Stimulated activated naive CD8-positive, alpha-beta T cell treated with anti-CD3 and anti-CD28 coated beads, Interleukin-15, Interleukin-2, amounts not matched to agents 100 ng/mL and 50 ng/mL, for 24 hours (primary cell): ENCODE measurements around the gene COL4A2.

Experiments used
- H3K27ac Mint-ChIP-seq: one replicate; pipeline ENCODE4 v1.8.0; 2021; ENCODE audit warnings: mild to moderate bottlenecking, mixed read lengths
- H3K27me3 Mint-ChIP-seq: one replicate; pipeline ENCODE4 v1.8.0; 2021; ENCODE audit warnings: mixed read lengths
- H3K36me3 Mint-ChIP-seq: one replicate; pipeline ENCODE4 v1.8.0; 2021; ENCODE audit warnings: low read depth, mixed read lengths
- H3K4me1 Mint-ChIP-seq: one replicate; pipeline ENCODE4 v1.8.0; 2021; ENCODE audit warnings: low read depth, mixed read lengths
- H3K4me3 Mint-ChIP-seq: one replicate; pipeline ENCODE4 v1.8.0; 2021; ENCODE audit warnings: mild to moderate bottlenecking, mixed read lengths
- H3K9me3 Mint-ChIP-seq: one replicate; pipeline ENCODE4 v1.8.0; 2021; ENCODE audit warnings: mixed read lengths

The COL4A2 gene

GRCh38 chr13:110266983-110267382 is 40.1 kb upstream of the COL4A2 start:
- H3K27me3 Mint-ChIP-seq: peaks cover 24% of the 10 kb centered on the region
- H3K27ac Mint-ChIP-seq: no peak overlapping the region
- no peak overlapping the region for H3K4me3 Mint-ChIP-seq
- no peaks in the 10 kb centered on the region for H3K9me3 Mint-ChIP-seq
- H3K4me1 Mint-ChIP-seq: no peaks in the 10 kb centered on the region
- no peaks in the 10 kb centered on the region for H3K36me3 Mint-ChIP-seq

- H3K4me3 Mint-ChIP-seq: no peak overlapping the region
- no peak overlapping the region for H3K27ac Mint-ChIP-seq
- no peaks in the 10 kb centered on the region for H3K36me3 Mint-ChIP-seq
- no peaks in the 10 kb centered on the region for H3K4me1 Mint-ChIP-seq
- no peaks in the 10 kb centered on the region for H3K9me3 Mint-ChIP-seq
- peaks cover 15% of the 10 kb centered on the region for H3K27me3 Mint-ChIP-seq
Measured at GRCh38 chr13:110268061-110268460, 39.0 kb upstream of the COL4A2 start.

GRCh38 chr13:110268576-110269185 is 38.4 kb upstream of the COL4A2 start:
- Mint-ChIP-seq H3K27ac (no peak overlapping the region), H3K36me3 (no peaks in the 10 kb centered on the region), H3K27me3 (peaks cover 13% of the 10 kb centered on the region), H3K4me1 (no peaks in the 10 kb centered on the region), H3K9me3 (no peaks in the 10 kb centered on the region), H3K4me3 (no peak overlapping the region)

- H3K4me3 Mint-ChIP-seq: no peak overlapping the region
- H3K27ac Mint-ChIP-seq: no peak overlapping the region
- H3K27me3 Mint-ChIP-seq: peaks cover 13% of the 10 kb centered on the region
- no peaks in the 10 kb centered on the region for H3K9me3 Mint-ChIP-seq
- no peaks in the 10 kb centered on the region for H3K36me3 Mint-ChIP-seq
- no peaks in the 10 kb centered on the region for H3K4me1 Mint-ChIP-seq
Measured at GRCh38 chr13:110269509-110270185, 37.4 kb upstream of the COL4A2 start.

GRCh38 chr13:110270507-110270906 is 36.6 kb upstream of the COL4A2 start:
- no peaks in the 10 kb centered on the region for H3K4me1 Mint-ChIP-seq
- H3K36me3 Mint-ChIP-seq: no peaks in the 10 kb centered on the region
- H3K4me3 Mint-ChIP-seq: no peak overlapping the region
- H3K9me3 Mint-ChIP-seq: no peaks in the 10 kb centered on the region
- H3K27me3 Mint-ChIP-seq: peaks cover 13% of the 10 kb centered on the region
- H3K27ac Mint-ChIP-seq: no peak overlapping the region

GRCh38 chr13:110271313-110271712 is 35.8 kb upstream of the COL4A2 start:
- no peak overlapping the region for H3K27ac Mint-ChIP-seq
- H3K36me3 Mint-ChIP-seq: no peaks in the 10 kb centered on the region
- H3K27me3 Mint-ChIP-seq: peaks cover 12% of the 10 kb centered on the region
- no peaks in the 10 kb centered on the region for H3K4me1 Mint-ChIP-seq
- no peaks in the 10 kb centered on the region for H3K9me3 Mint-ChIP-seq
- H3K4me3 Mint-ChIP-seq: no peak overlapping the region

GRCh38 chr13:110272227-110272626 is 34.9 kb upstream of the COL4A2 start:
- H3K9me3 Mint-ChIP-seq: no peaks in the 10 kb centered on the region
- H3K4me1 Mint-ChIP-seq: no peaks in the 10 kb centered on the region
- no peak overlapping the region for H3K27ac Mint-ChIP-seq
- H3K27me3 Mint-ChIP-seq: peaks cover 5% of the 10 kb centered on the region
- no peak overlapping the region for H3K4me3 Mint-ChIP-seq
- H3K36me3 Mint-ChIP-seq: no peaks in the 10 kb centered on the region

- peaks cover 5% of the 10 kb centered on the region for H3K27me3 Mint-ChIP-seq
- H3K4me1 Mint-ChIP-seq: no peaks in the 10 kb centered on the region
- no peak overlapping the region for H3K27ac Mint-ChIP-seq
Measured at GRCh38 chr13:110272651-110273050, 34.4 kb upstream of the COL4A2 start.

GRCh38 chr13:110273254-110273653 is 33.8 kb upstream of the COL4A2 start:
- H3K27me3 Mint-ChIP-seq: no peaks in the 10 kb centered on the region
- no peaks in the 10 kb centered on the region for H3K36me3 Mint-ChIP-seq
- H3K9me3 Mint-ChIP-seq: no peaks in the 10 kb centered on the region
- H3K4me1 Mint-ChIP-seq: no peaks in the 10 kb centered on the region
- no peak overlapping the region for H3K4me3 Mint-ChIP-seq
- no peak overlapping the region for H3K27ac Mint-ChIP-seq

More at GRCh38 chr13:110272651-110273050, 34.4 kb upstream of the COL4A2 start:
- H3K4me3 Mint-ChIP-seq: no peak overlapping the region
- H3K9me3 Mint-ChIP-seq: no peaks in the 10 kb centered on the region
- no peaks in the 10 kb centered on the region for H3K36me3 Mint-ChIP-seq

- Mint-ChIP-seq H3K9me3 (no peaks in the 10 kb centered on the region), H3K4me1 (no peaks in the 10 kb centered on the region), H3K4me3 (no peak overlapping the region), H3K27me3 (peaks cover 10% of the 10 kb centered on the region), H3K27ac (no peak overlapping the region), H3K36me3 (no peaks in the 10 kb centered on the region)
Measured at GRCh38 chr13:110274687-110275086, 32.4 kb upstream of the COL4A2 start.

- no peak overlapping the region for H3K27ac Mint-ChIP-seq
Measured at GRCh38 chr13:110275931-110276552, 31.0 kb upstream of the COL4A2 start.

GRCh38 chr13:110276553-110276950 is 30.5 kb upstream of the COL4A2 start:
- Mint-ChIP-seq H3K27ac (no peak overlapping the region), H3K27me3 (peaks cover 19% of the 10 kb centered on the region), H3K4me1 (no peaks in the 10 kb centered on the region), H3K36me3 (no peaks in the 10 kb centered on the region), H3K4me3 (no peak overlapping the region), H3K9me3 (no peaks in the 10 kb centered on the region)

More at GRCh38 chr13:110275931-110276552, 31.0 kb upstream of the COL4A2 start:
- Mint-ChIP-seq H3K4me3 (no peak overlapping the region), H3K36me3 (no peaks in the 10 kb centered on the region), H3K27me3 (peaks cover 18% of the 10 kb centered on the region), H3K9me3 (no peaks in the 10 kb centered on the region), H3K4me1 (no peaks in the 10 kb centered on the region)

- peaks cover 19% of the 10 kb centered on the region for H3K27me3 Mint-ChIP-seq
- no peak overlapping the region for H3K4me3 Mint-ChIP-seq
- no peak overlapping the region for H3K27ac Mint-ChIP-seq
Measured at GRCh38 chr13:110277357-110277975, 29.6 kb upstream of the COL4A2 start.

GRCh38 chr13:110278859-110279258 is 28.2 kb upstream of the COL4A2 start:
- no peaks in the 10 kb centered on the region for H3K4me1 Mint-ChIP-seq
- H3K9me3 Mint-ChIP-seq: no peaks in the 10 kb centered on the region
- no peaks in the 10 kb centered on the region for H3K36me3 Mint-ChIP-seq
- no peak overlapping the region for H3K4me3 Mint-ChIP-seq
- no peak overlapping the region for H3K27ac Mint-ChIP-seq
- H3K27me3 Mint-ChIP-seq: peaks cover 23% of the 10 kb centered on the region

More at GRCh38 chr13:110277357-110277975, 29.6 kb upstream of the COL4A2 start:
- H3K4me1 Mint-ChIP-seq: no peaks in the 10 kb centered on the region
- H3K36me3 Mint-ChIP-seq: no peaks in the 10 kb centered on the region
- no peaks in the 10 kb centered on the region for H3K9me3 Mint-ChIP-seq

- Mint-ChIP-seq H3K27me3 (peaks cover 23% of the 10 kb centered on the region), H3K9me3 (no peaks in the 10 kb centered on the region), H3K4me1 (no peaks in the 10 kb centered on the region), H3K36me3 (no peaks in the 10 kb centered on the region), H3K4me3 (no peak overlapping the region), H3K27ac (no peak overlapping the region)
Measured at GRCh38 chr13:110279684-110280083, 27.4 kb upstream of the COL4A2 start.
